ENCODE measurements around the gene ARL1. TPM values are rescaled to one million over a fixed set of nuclear protein-coding genes. Genes with fewer than 3 reads are reported as not detected.

The ARL1 gene
- total and polyA plus RNA-seq, 2 of the 13 experiments (the other 11 are each of a cell fraction or from before 2014, with no cell fraction given): 90.9 to 123 TPM

- WGBS (ENCODE audit: low lambda C conversion rate): 95% methylated on average over 1 of the region's 1 CpG
- H3K4me1 ChIP-seq (ENCODE audit: insufficient read depth, low read length): no peaks in the 10 kb centered on the region
- H3K79me2 ChIP-seq (ENCODE audit: insufficient read depth, low read length): no peaks in the 10 kb centered on the region
- no peak overlapping the region for H3K27ac ChIP-seq (ENCODE audit: extremely low read length, insufficient read depth, low read length)
- peaks cover 17 to 68% of the 10 kb centered on the region in 2 experiments for H3K36me3 ChIP-seq (replicated peaks in 1 of 2; ENCODE audit: control insufficient read depth in 1 of 2, insufficient read depth in 2 of 2, low read length in 2 of 2)
- ChIA-PET CTCF (ENCODE audit: low intra/inter-chr PET ratio, low total read pairs) (no interaction called here), POLR2A (no interaction called here)
- H3K27me3 ChIP-seq (ENCODE audit: control insufficient read depth in 1 of 2, insufficient read depth in 2 of 2, low read length in 2 of 2): no peaks in the 10 kb centered on the region
- TF ChIP-seq TAF1 (CRISPR knock-in tag; IDR thresholded peaks at IDR 0.05): no peak
- FAIRE-seq: no peak
- no peak overlapping the region for H3K9ac ChIP-seq (ENCODE audit: insufficient read depth, low read depth, low read length)
- H3K4me2 ChIP-seq (ENCODE audit: low read depth, low read length): no peak overlapping the region
- H3K9me3 ChIP-seq (ENCODE audit: low read length): no peaks in the 10 kb centered on the region
- intact Hi-C loops (cut with micrococcal nuclease; ENCODE audit: unreplicated experiment) (no loop called here), in situ Hi-C loops (cut with HindIII; ENCODE audit: extremely low pct_ligation_motif_present, low pct_unique_long_range_greater_than_20kb) (no loop called here)
- no peak for ATAC-seq
- H3K4me3 ChIP-seq (replicated peaks in 1 of 3; ENCODE audit: insufficient read depth in 1 of 3, low read depth in 2 of 3, low read length in 3 of 3): no peak overlapping the region
- no peak overlapping the region for H2AFZ ChIP-seq (ENCODE audit: low read length)
- H4K20me1 ChIP-seq (ENCODE audit: insufficient read depth, low read length): no peaks in the 10 kb centered on the region
- DNase-seq (ENCODE audit: low spot score): no peak
- BruUV-seq (replicated peaks): no TSS peak
Measured at GRCh38 chr12:101372431-101372830, 35.1 kb downstream of the ARL1 start.

GRCh38 chr12:101368016-101368415, 39.6 kb downstream of the ARL1 start:
- H3K4me2 ChIP-seq (ENCODE audit: low read depth, low read length): no peak overlapping the region
- H3K36me3 ChIP-seq (replicated peaks in 1 of 2; ENCODE audit: control insufficient read depth in 1 of 2, insufficient read depth in 2 of 2, low read length in 2 of 2): peaks cover 23 to 81% of the 10 kb centered on the region in 2 experiments
- CTCF ChIA-PET (ENCODE audit: low intra/inter-chr PET ratio, low total read pairs): no interaction called here
- in situ Hi-C loops (cut with HindIII; ENCODE audit: extremely low pct_ligation_motif_present, low pct_unique_long_range_greater_than_20kb) (no loop called here), intact Hi-C loops (cut with micrococcal nuclease; ENCODE audit: unreplicated experiment) (no loop called here)
- H3K4me1 ChIP-seq (ENCODE audit: insufficient read depth, low read length): no peaks in the 10 kb centered on the region
- H3K27ac ChIP-seq (ENCODE audit: extremely low read length, insufficient read depth, low read length): no peak overlapping the region
- 98% methylated on average over 6 of the region's 6 CpGs for WGBS (ENCODE audit: low lambda C conversion rate)
- no peaks in the 10 kb centered on the region for H3K9me3 ChIP-seq (ENCODE audit: low read length)
- POLR2A ChIA-PET: no interaction called here
- H2AFZ ChIP-seq (ENCODE audit: low read length): no peak overlapping the region
- no peaks in the 10 kb centered on the region for H3K27me3 ChIP-seq (ENCODE audit: control insufficient read depth in 1 of 2, insufficient read depth in 2 of 2, low read length in 2 of 2)
- H3K4me3 ChIP-seq (replicated peaks in 1 of 3; ENCODE audit: insufficient read depth in 1 of 3, low read depth in 2 of 3, low read length in 3 of 3): no peak overlapping the region
- no peak for TF ChIP-seq ZNF256 (CRISPR knock-in tag; conservative IDR thresholded peaks at IDR 0.05)
- TF ChIP-seq MIXL1 (CRISPR knock-in tag; IDR thresholded peaks at IDR 0.05): no peak
- TF ChIP-seq ZNF562 (CRISPR knock-in tag; IDR thresholded peaks at IDR 0.05; ENCODE audit: borderline replicate concordance): no peak
- no peak for TF ChIP-seq ZNF792 (CRISPR knock-in tag; IDR thresholded peaks at IDR 0.05)
- no peak for TF ChIP-seq ZFAT (CRISPR knock-in tag; conservative IDR thresholded peaks at IDR 0.05)
- H4K20me1 ChIP-seq (ENCODE audit: insufficient read depth, low read length): no peaks in the 10 kb centered on the region
- no peak overlapping the region for H3K9ac ChIP-seq (ENCODE audit: insufficient read depth, low read depth, low read length)
- no peak for ATAC-seq
- H3K79me2 ChIP-seq (ENCODE audit: insufficient read depth, low read length): no peaks in the 10 kb centered on the region
- FAIRE-seq: no peak
- no peak for DNase-seq (ENCODE audit: low spot score)
- BruUV-seq (replicated peaks): no TSS peak

Data from HepG2 (cell line).